NCI-H446 (cell line): Measurements from ENCODE around the gene PNMA6A.
"Not testable (repeated sequence)": the region's sequence is repeated elsewhere in the genome, so short reads cannot be mapped to it uniquely, and the experiment has no call there.

ENCODE experiments used
- DNase-seq, 2 experiments: peaks; one replicate each; lab custom pipeline; 2025; lab: John Stamatoyannopoulos, UW

The PNMA6A gene

DNA sequence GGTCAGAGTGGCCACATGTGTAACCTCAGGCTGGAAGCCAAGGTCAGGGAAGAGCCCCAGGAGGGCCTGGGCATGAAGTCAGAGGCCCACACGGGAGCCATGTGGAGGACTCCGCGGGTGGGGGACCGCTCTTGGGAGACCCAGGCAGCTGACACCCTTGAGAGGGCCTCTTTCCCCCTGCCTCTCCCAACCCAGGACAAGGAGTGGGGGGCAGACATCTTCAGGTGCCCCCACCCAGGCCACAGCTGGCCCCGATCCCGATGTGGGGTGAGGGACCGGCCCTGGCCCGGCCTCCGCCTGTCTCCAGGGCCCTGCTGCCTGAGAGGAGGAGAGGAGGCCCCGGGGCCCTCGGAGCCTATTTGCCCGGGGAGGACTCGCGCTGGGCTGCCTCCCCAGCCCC, 3.1 kb downstream of the PNMA6A start:
- no peak for DNase-seq

DNA sequence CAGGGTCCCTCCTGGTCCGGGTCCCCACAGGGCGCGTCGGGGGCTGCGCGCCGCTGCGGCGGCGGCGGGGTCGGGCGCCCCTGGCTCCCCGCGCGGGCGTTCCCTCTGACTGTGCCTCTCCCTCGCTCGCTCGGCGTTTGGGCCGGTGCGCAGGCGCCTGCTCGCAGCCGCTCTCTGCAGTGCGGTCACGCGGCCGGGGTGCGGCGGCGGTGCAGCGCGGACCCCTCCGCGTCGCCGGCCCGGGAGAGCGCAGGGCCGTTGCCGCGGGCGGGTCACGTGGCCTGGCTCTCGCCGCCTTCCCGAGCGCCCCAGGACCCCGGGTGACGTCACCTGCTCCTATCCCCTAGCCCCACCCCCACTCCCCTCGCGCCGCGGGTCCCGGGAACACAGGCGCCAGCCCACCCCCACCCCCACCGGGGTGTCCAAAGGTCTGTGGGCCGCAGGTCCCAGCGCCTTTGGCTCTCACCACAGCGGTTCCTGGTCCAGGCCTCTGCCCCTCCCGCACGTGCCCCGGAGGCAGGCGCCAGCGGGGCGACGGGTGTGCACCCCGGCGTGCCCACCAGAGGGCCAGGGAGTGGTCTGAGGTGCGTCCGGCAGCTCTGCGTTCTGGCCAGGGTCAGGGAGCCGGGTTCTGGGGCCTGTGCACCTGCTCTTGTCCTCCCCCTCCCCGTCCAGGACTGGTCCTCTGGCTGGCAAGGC, 5.3 kb downstream of the PNMA6A start:
- DNase-seq = not testable (repeated sequence)

DNA sequence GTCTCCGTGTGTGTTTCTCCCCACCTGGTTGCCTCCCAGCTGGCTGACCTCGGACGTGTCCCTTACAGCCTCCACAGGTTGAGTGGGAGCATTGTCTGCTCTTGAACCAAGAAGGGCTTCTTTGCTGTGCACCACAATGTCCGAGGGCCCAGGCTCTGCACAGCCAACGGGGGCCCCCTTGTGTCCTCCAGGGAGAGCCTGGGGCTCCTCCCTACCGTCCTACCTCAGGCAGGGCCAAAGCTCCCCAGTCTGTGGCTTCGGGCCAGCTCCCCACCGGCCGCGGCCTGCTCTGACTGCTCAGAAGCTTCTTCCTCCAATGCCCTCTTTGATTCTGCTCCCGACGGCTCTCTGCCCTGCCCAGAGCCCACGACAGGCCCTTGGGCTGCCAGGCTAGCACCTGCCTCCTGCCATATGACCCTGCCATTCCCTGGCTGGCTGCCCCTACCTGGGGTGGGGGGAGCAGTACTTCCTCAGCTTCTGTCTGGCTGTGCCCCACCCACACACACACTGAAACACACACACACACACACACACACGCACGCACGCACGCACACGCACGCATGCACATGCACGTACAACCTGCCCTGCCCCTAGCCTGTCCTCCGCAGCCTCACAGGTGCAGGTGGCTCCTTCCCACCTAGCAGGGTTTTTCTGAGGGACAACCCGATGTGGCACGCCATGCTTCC, 11.1 kb downstream of the PNMA6A start:
- not testable (repeated sequence) for DNase-seq

DNA sequence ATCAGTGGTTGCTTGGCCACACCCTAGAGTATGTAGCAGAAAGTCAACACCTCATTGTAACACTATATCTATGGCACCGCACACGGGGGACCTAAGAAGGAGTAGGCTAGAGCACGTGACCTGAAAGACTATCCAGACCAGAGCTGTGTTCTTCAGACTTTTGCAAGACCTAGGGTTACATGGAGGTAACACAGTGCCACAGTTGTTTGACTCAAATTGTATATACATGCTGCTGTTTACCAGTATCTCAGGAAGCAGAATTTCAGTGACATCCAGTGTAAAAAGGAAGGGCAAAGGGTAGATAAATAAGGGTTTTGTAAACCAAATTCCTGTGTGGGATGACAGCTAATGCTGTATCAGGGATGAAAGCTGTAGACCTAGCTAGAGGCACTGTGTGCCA, 30.2 kb downstream of the PNMA6A start:
- no peak for DNase-seq

DNA sequence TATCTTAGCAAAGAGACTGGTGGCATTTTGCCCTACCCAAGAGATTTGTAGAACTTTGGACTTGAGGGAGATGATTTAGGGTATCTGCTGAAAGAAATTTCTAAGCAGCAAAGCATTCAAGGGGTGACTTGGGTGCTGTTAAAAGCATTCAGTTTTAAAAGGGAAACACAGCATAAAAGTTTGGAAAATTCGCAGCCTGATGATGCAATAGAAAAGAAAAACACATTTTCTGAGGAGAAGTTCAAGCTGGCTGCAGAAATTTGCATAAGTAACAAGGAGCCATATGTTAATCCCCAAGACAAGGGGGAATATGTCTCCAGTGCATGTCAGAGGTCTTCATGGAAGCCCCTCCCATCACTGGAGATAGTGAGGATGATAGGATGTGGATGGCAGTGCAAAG, 32.7 kb downstream of the PNMA6A start:
- DNase-seq = not testable (repeated sequence)

DNA sequence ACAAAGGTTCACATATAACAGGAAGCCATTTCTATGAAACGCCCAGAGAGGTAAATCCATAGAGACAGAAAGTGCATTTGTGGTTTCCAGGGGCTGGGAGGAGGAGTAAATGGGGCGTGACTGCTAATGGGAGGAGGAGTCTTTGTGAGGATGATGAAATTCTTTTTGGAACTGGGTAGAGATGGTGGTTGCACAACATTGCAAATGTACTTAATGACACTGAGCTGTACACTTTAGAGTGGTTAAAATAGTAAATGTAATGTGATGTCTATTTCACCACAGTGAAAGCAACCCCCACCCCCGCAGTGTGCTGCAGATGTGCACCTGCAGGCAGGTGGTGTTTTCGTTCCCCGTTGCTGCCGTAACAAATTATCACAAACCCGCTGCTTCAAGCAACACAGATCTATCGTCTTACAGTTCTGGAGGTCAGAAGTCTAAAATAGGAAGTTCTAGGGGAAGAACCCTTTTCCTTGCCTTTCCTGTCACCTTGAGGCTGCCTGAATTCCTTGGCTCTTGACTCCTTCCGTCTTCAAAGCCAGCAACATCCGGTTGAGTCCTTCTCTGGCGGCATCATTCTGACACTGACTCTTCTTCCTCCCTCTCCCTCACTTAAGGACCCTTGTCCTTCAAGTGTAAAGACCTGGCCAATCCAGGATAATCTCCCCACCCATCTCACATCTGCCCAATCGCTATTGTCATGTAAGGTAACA, 34.0 kb downstream of the PNMA6A start:
- DNase-seq = not testable (repeated sequence)

DNA sequence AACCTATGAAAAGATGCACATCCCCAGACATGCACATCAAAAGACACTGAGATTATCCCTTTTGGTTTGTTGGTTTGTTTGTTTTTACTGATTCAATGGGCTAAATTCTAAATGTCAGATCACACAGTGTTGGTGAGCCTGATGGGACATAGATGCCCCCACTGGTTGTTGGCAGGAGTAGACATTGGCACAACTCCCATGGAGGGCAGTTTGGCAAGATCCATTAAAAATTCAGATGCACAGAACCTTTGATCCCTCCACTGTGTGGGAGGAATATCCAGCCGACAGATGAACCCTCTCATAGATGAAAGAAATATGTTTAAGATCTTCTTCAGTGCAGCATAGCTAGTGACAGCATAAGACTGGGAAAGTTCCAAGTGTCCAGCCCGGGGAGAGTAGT, 38.5 kb downstream of the PNMA6A start:
- not testable (repeated sequence) for DNase-seq

DNA sequence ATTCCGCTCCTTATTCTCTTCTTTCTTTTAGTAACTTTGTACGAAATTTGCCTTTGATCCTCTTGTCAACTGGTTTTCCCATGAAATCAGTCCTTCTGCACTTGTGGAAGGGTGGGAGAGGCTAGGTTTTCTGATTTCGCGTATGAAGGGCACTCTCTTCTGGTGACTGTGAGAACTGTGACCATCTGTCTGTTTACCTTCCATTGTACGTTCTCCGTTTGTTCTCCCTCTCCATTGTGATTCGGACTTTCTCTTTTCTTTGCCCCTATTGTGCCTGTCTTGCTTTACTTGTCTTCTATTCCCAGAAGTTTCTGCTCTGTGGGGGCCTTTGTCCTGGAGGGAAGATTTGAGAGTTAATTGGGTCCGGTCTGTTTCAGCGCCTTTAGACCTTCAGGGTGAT, 41.6 kb downstream of the PNMA6A start:
- DNase-seq = not testable (repeated sequence)

DNA sequence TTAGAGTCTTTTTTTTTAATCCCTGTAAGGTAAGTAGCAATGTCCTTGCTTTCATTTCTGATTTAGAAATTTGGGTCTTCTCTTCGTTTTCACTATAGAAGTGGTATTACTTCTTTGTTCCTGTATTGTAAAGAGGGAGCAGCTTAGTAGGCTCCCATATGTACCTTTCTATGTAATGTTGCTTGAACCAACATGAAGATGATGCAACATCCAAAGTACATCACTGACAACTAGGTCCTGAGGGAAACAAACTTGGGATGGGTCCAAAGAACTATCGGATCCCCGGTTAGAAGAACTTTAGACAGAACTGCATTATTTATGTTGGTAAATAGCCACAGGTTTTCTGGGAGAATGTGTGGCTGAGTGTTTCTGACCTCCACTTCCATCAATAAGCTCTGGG, 45.5 kb downstream of the PNMA6A start:
- not testable (repeated sequence) for DNase-seq

DNA sequence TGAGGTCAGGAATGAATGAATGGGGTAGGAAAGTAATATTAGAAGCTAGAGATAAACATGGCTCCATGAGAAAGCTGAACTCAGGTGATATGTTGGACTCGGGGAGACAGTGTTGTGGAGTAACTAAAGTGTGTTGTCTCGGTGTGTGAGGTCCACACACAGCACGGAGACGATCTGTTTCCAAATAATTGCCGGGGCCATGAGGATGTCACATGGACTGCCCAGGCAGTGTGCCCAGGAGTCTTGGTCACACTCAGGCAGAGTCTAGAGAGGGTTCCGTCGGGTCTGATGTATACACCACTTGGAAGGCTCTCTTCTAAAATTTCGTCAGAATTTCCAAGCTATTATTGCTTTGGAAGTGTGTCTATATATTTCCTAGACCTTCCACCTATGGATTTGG, 48.0 kb downstream of the PNMA6A start:
- DNase-seq = not testable (repeated sequence)

DNA sequence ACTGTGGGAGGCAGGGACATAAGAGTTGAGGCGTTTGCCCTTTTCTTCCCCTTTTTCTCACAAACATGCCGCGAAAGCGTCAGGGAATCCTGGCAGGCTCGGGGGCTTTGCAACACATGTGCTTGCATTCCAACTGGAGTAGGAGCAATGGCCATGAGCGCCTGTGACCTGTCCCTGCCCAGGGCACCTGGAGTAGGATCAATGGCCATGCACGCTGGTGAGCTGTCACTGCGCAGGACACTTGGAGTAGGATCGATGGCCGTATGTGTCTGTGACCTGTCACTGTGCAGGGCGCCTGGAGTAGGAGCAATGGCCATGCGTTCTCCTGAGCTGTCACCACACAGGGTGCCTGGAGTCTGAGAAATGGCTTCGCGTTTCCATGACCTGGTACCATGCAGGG, 51.2 kb downstream of the PNMA6A start:
- not testable (repeated sequence) for DNase-seq
